ENCODE measurements around the gene APIP.

DNA sequence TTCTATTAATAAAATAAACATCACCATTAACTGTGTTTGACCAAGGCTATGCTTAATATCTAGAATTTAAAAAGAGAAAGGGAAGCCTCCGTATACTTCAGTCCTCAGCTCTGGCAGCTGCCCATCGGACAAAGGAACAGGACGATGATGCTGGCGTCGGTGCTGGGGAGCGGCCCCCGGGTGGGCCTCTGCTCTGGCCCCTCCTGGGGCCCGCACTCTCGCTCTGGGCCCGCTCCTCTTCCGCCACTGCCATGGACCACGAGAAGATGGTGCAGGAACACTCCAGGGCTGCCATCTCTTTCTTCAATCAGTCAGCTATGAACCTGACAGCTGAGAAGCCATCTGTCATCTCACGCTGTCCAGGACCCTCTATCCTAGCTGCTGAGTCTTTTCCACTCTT is 25.5 kb upstream of the APIP start:
- TF ChIP-seq POLR2A (IDR thresholded peaks at IDR 0.05) (no peak), POLR2AphosphoS5 (IDR thresholded peaks at IDR 0.05) (no peak), EP300 (IDR thresholded peaks at IDR 0.05) (no peak)
- TF ChIP-seq, protein P1, sequence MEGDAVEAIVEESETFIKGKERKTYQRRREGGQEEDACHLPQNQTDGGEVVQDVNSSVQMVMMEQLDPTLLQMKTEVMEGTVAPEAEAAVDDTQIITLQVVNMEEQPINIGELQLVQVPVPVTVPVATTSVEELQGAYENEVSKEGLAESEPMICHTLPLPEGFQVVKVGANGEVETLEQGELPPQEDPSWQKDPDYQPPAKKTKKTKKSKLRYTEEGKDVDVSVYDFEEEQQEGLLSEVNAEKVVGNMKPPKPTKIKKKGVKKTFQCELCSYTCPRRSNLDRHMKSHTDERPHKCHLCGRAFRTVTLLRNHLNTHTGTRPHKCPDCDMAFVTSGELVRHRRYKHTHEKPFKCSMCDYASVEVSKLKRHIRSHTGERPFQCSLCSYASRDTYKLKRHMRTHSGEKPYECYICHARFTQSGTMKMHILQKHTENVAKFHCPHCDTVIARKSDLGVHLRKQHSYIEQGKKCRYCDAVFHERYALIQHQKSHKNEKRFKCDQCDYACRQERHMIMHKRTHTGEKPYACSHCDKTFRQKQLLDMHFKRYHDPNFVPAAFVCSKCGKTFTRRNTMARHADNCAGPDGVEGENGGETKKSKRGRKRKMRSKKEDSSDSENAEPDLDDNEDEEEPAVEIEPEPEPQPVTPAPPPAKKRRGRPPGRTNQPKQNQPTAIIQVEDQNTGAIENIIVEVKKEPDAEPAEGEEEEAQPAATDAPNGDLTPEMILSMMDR (IDR thresholded peaks at IDR 0.05): no peak

Measured in sigmoid colon (tissue), 4 donors.